GM18498 (cell line): ENCODE results near the gene ATP1B2.
"Not testable (repeated sequence)": the region's sequence is repeated elsewhere in the genome, so short reads cannot be mapped to it uniquely, and the experiment has no call there.

Experiments used
- ATAC-seq: cut with Tn5 transposase; IDR thresholded peaks from one replicate; pipeline ENCODE4 v1.9.1; 2021; ENCODE audit warnings: mild to moderate bottlenecking, moderate library complexity; ENCODE audit not compliant: unreplicated experiment

The ATP1B2 gene

GRCh38 chr17:7650509-7651096 is at the start of gene ATP1B2:
TSS of gene ATP1B2 (plus strand) at chr17:7650926. CDS start at chr17:7651519, 593 bp downstream.
- peak; percentile 56 for ATAC-seq

GRCh38 chr17:7606280-7606679 is 44.4 kb upstream of the ATP1B2 start:
- no peak for ATAC-seq

GRCh38 chr17:7610641-7611040 is 40.1 kb upstream of the ATP1B2 start:
- ATAC-seq, result no peak

- no peak for ATAC-seq
These were observed 39.0 kb upstream of the ATP1B2 start for GRCh38 chr17:7611635-7612293.

- no peak for ATAC-seq
These were observed 38.5 kb upstream of the ATP1B2 start for GRCh38 chr17:7612294-7612640.

GRCh38 chr17:7613769-7614424 is 36.8 kb upstream of the ATP1B2 start:
- no peak for ATAC-seq

- peak; percentile 84 for ATAC-seq
These were observed 36.1 kb upstream of the ATP1B2 start, which contains the start of gene FXR2 for GRCh38 chr17:7614425-7615264. TSS of gene FXR2 (minus strand) at chr17:7614897. CDS start at chr17:7614532, 365 bp downstream.

- no peak for ATAC-seq
These were observed 35.4 kb upstream of the ATP1B2 start for GRCh38 chr17:7615265-7615747.

GRCh38 chr17:7618608-7619007 is 32.1 kb upstream of the ATP1B2 start:
- ATAC-seq, result no peak

GRCh38 chr17:7620835-7621234 is 29.9 kb upstream of the ATP1B2 start:
- ATAC-seq, result no peak

- no peak for ATAC-seq
These were observed 27.1 kb upstream of the ATP1B2 start for GRCh38 chr17:7623661-7624060.

GRCh38 chr17:7625749-7626148 is 25.0 kb upstream of the ATP1B2 start:
- not testable (repeated sequence) for ATAC-seq

GRCh38 chr17:7626307-7626706 is 24.4 kb upstream of the ATP1B2 start:
- ATAC-seq, result no peak

GRCh38 chr17:7626956-7627249 is 23.8 kb upstream of the ATP1B2 start:
- no peak for ATAC-seq

- ATAC-seq, result peak; percentile 79
These were observed 23.2 kb upstream of the ATP1B2 start, which contains the start of gene SAT2 for GRCh38 chr17:7627250-7628121. TSS of gene SAT2 (minus strand) at chr17:7627821. CDS start at chr17:7627635, 186 bp downstream.

GRCh38 chr17:7629939-7630571 is 20.7 kb upstream of the ATP1B2 start, which contains the start of gene SHBG:
TSS of gene SHBG (plus strand) at chr17:7630135. CDS start at chr17:7630173, 38 bp downstream.
- no peak for ATAC-seq

GRCh38 chr17:7631398-7632380 is 19.0 kb upstream of the ATP1B2 start:
- ATAC-seq, result no peak

GRCh38 chr17:7632492-7632894 is 18.2 kb upstream of the ATP1B2 start:
- no peak for ATAC-seq
